Liver (tissue), 9 donors: ENCODE results near the gene BBS7. TPM values are rescaled to one million over a fixed set of nuclear protein-coding genes. Genes with fewer than 3 reads are reported as not detected.

Experiments
- DNase-seq: peaks from one replicate; pipeline ENCODE4 v3.0.0-alpha.2; 2017; ENCODE audit warnings: low spot score
- H3K27ac ChIP-seq, 2 donors: one replicate each; pipeline ENCODE4 v1.7.0; 2013; ENCODE audit warnings: inconsistent platforms in 2 of 2, low read length in 2 of 2, control low read depth in 1 of 2, low read depth in 1 of 2, mild to moderate bottlenecking in 1 of 2
- H3K27me3 ChIP-seq, 4 donors: one replicate each; pipeline versions ENCODE4 v1.6.1 to v1.7.0; 2013; ENCODE audit warnings: low read length in 3 of 4, inconsistent platforms in 1 of 4, mild to moderate bottlenecking in 1 of 4, moderate library complexity in 1 of 4; ENCODE audit not compliant: control insufficient read depth in 4 of 4, insufficient read depth in 4 of 4
- H3K36me3 ChIP-seq, 4 donors: one replicate each; pipeline versions ENCODE4 v1.6.1 to v1.7.0; 2013; ENCODE audit warnings: low read length in 3 of 4, mild to moderate bottlenecking in 3 of 4, low read depth in 1 of 4, moderate library complexity in 1 of 4; ENCODE audit not compliant: control insufficient read depth in 4 of 4, insufficient read depth in 3 of 4
- H3K4me1 ChIP-seq, 4 donors: one replicate each; pipeline versions ENCODE4 v1.6.1 to v1.7.0; 2013; ENCODE audit warnings: low read length in 3 of 4, mild to moderate bottlenecking in 3 of 4, moderate library complexity in 1 of 4; ENCODE audit not compliant: control insufficient read depth in 4 of 4, insufficient read depth in 4 of 4
- H3K4me3 ChIP-seq, 3 donors: one replicate each; pipeline versions ENCODE4 v1.6.1 to v1.7.0; 2013; ENCODE audit warnings: low read length in 3 of 3, control low read depth in 1 of 3, low read depth in 1 of 3, mild to moderate bottlenecking in 1 of 3
- H3K9ac ChIP-seq, 2 donors: one replicate each; pipeline ENCODE4 v1.7.0; 2013; ENCODE audit warnings: low read length in 2 of 2, mild to moderate bottlenecking in 2 of 2, moderate library complexity in 2 of 2, control low read depth in 1 of 2, low read depth in 1 of 2
- H3K9me3 ChIP-seq, 4 donors: one replicate each; pipeline versions ENCODE4 v1.6.1 to v1.7.0; 2013; ENCODE audit warnings: low read length in 3 of 4; ENCODE audit not compliant: control insufficient read depth in 4 of 4
- EGR1 ChIP-seq, 2 donors: IDR thresholded peaks; 2 replicates each; pipeline ENCODE4 v1.6.1; 2016 to 2018; ENCODE audit warnings: antibody characterized with exemption in 2 of 2, low read depth in 2 of 2
- FOXA1 ChIP-seq: IDR thresholded peaks from 2 replicates; pipeline ENCODE4 v1.6.1; 2016; ENCODE audit warnings: antibody characterized with exemption
- FOXA2 ChIP-seq: IDR thresholded peaks from 2 replicates; pipeline ENCODE4 v1.6.1; 2016; ENCODE audit warnings: antibody characterized with exemption
- GABPA ChIP-seq, 2 donors: IDR thresholded peaks in 1 of 2; conservative IDR thresholded peaks in 1 of 2; 2 replicates each; pipeline ENCODE4 v1.6.1; 2016; ENCODE audit warnings: antibody characterized with exemption in 2 of 2, mild to moderate bottlenecking in 1 of 2, moderate library complexity in 1 of 2
- HNF4A ChIP-seq, 2 donors: conservative IDR thresholded peaks; 2 replicates each; pipeline ENCODE4 v1.6.1; 2016; ENCODE audit warnings: antibody characterized with exemption in 2 of 2, mild to moderate bottlenecking in 2 of 2
- HNF4G ChIP-seq: IDR thresholded peaks from 2 replicates; pipeline ENCODE4 v1.6.1; 2016; ENCODE audit warnings: antibody characterized with exemption
- JUND ChIP-seq, 2 donors: IDR thresholded peaks; 2 replicates each; pipeline ENCODE4 v1.6.1; 2016; ENCODE audit warnings: antibody characterized with exemption in 2 of 2
- NR2F2 ChIP-seq: IDR thresholded peaks from 2 replicates; pipeline ENCODE4 v1.6.1; 2016; ENCODE audit warnings: antibody characterized with exemption
- RAD21 ChIP-seq, 2 donors: IDR thresholded peaks; 2 replicates each; pipeline ENCODE4 v1.6.1; 2016; ENCODE audit warnings: antibody characterized with exemption in 2 of 2, mild to moderate bottlenecking in 2 of 2
- RXRA ChIP-seq, 2 donors: IDR thresholded peaks; 2 replicates each; pipeline ENCODE4 v1.6.1; 2017 to 2018; ENCODE audit warnings: antibody characterized with exemption in 2 of 2, mild to moderate bottlenecking in 1 of 2
- TAF1 ChIP-seq: conservative IDR thresholded peaks from 2 replicates; pipeline ENCODE4 v1.6.1; 2016; ENCODE audit warnings: antibody characterized with exemption, mild to moderate bottlenecking
- YY1 ChIP-seq: IDR thresholded peaks from 2 replicates; pipeline ENCODE4 v1.6.1; 2016; ENCODE audit warnings: antibody characterized with exemption, mild to moderate bottlenecking
- WGBS: extraction: QIAGEN DNeasy Blood & Tissue Kit; methylation state at CpG from one replicate; pipeline ENCODE4 v1.1.7; 2013; 5-methylcytosine and 5-hydroxymethylcytosine counted together
- polyA plus RNA-seq, 2 donors: library from polyadenylated mRNA; stranded (reverse) in 1 of 2; unstranded in 1 of 2; fragments of 200-250 nt in 1 of 2; fragments of >200 nt in 1 of 2; fragmentation: Nextera tagmentation in 1 of 2; extraction: Ambion mirVana in 1 of 2; gene quantifications; one replicate each; pipeline versions ENCODE4 v1.2.1 to v1.2.3, GENCODE V29; 2013 to 2015
- total RNA-seq, 2 donors: library from RNA; depleted of rRNA; stranded (reverse); fragments of >200 nt; gene quantifications; one replicate each; pipeline ENCODE4 v1.2.3, GENCODE V29; 2014
- TF ChIP-seq, protein P1 (sequence below): IDR thresholded peaks from 2 replicates; pipeline ENCODE4 v1.6.1; 2016; ENCODE audit warnings: antibody characterized with exemption
- TF ChIP-seq, protein P2 (sequence below): IDR thresholded peaks from 2 replicates; pipeline ENCODE4 v1.6.1; 2016; ENCODE audit warnings: antibody characterized with exemption
- TF ChIP-seq, protein P3 (sequence below): IDR thresholded peaks from 2 replicates; pipeline ENCODE4 v1.6.1; 2016; ENCODE audit warnings: antibody characterized with exemption, mild to moderate bottlenecking
- TF ChIP-seq, protein P4 (sequence below): IDR thresholded peaks from 2 replicates; pipeline ENCODE4 v1.6.1; 2016; ENCODE audit warnings: antibody characterized with exemption
- donor health status: healthy.
- donor health status: healthy.
- donor health status: healthy.
- donor health status: healthy.
- donor health status: healthy.

The BBS7 gene
- total and polyA plus RNA-seq, 4 donors, result 1.8 to 8.4 (median 3.1) TPM

DNA sequence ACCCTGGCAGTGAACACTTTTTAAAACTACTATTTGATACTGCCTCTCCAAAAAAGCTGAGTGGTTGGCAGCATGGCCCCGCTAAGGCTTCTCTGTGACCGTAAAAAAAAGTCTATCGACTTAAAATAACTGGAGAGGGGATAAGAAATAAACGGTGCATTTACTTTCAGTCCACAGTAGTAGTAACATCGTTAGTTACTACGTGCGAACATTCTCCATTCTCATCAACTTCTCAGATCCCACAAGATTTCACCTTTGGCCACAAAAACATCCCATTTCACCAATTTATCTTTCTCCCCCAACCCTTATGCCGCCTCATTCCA, 69.7 kb downstream of the BBS7 start:
- peaks cover 5 to 19% (median 18%) of the 10 kb centered on the region in 4 donors for H3K4me1 ChIP-seq
- TF ChIP-seq EGR1 (IDR thresholded peaks at IDR 0.05; ENCODE audit: low read depth in 2 of 2) (no peak), HNF4G (no peak), HNF4A (conservative IDR thresholded peaks at IDR 0.05) (no peak), GABPA (IDR thresholded peaks at IDR 0.05 in 1 of 2, conservative IDR thresholded peaks at IDR 0.05 in 1 of 2) (no peak), NR2F2 (no peak), RAD21 (IDR thresholded peaks at IDR 0.05) (no peak), TAF1 (no peak), YY1 (no peak), FOXA1 (no peak), FOXA2 (no peak), JUND (IDR thresholded peaks at IDR 0.05) (no peak), RXRA (IDR thresholded peaks at IDR 0.05) (no peak)
- TF ChIP-seq, protein P1, sequence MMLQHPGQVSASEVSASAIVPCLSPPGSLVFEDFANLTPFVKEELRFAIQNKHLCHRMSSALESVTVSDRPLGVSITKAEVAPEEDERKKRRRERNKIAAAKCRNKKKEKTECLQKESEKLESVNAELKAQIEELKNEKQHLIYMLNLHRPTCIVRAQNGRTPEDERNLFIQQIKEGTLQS, result no peak
- TF ChIP-seq, protein P2, sequence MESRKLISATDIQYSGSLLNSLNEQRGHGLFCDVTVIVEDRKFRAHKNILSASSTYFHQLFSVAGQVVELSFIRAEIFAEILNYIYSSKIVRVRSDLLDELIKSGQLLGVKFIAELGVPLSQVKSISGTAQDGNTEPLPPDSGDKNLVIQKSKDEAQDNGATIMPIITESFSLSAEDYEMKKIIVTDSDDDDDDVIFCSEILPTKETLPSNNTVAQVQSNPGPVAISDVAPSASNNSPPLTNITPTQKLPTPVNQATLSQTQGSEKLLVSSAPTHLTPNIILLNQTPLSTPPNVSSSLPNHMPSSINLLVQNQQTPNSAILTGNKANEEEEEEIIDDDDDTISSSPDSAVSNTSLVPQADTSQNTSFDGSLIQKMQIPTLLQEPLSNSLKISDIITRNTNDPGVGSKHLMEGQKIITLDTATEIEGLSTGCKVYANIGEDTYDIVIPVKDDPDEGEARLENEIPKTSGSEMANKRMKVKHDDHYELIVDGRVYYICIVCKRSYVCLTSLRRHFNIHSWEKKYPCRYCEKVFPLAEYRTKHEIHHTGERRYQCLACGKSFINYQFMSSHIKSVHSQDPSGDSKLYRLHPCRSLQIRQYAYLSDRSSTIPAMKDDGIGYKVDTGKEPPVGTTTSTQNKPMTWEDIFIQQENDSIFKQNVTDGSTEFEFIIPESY, result no peak
- TF ChIP-seq, protein P3, sequence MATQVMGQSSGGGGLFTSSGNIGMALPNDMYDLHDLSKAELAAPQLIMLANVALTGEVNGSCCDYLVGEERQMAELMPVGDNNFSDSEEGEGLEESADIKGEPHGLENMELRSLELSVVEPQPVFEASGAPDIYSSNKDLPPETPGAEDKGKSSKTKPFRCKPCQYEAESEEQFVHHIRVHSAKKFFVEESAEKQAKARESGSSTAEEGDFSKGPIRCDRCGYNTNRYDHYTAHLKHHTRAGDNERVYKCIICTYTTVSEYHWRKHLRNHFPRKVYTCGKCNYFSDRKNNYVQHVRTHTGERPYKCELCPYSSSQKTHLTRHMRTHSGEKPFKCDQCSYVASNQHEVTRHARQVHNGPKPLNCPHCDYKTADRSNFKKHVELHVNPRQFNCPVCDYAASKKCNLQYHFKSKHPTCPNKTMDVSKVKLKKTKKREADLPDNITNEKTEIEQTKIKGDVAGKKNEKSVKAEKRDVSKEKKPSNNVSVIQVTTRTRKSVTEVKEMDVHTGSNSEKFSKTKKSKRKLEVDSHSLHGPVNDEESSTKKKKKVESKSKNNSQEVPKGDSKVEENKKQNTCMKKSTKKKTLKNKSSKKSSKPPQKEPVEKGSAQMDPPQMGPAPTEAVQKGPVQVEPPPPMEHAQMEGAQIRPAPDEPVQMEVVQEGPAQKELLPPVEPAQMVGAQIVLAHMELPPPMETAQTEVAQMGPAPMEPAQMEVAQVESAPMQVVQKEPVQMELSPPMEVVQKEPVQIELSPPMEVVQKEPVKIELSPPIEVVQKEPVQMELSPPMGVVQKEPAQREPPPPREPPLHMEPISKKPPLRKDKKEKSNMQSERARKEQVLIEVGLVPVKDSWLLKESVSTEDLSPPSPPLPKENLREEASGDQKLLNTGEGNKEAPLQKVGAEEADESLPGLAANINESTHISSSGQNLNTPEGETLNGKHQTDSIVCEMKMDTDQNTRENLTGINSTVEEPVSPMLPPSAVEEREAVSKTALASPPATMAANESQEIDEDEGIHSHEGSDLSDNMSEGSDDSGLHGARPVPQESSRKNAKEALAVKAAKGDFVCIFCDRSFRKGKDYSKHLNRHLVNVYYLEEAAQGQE, result no peak
- TF ChIP-seq, protein P4, sequence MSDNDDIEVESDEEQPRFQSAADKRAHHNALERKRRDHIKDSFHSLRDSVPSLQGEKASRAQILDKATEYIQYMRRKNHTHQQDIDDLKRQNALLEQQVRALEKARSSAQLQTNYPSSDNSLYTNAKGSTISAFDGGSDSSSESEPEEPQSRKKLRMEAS, result no peak
- no peaks in the 10 kb centered on the region for H3K27me3 ChIP-seq
- H3K36me3 ChIP-seq, result peaks cover 3 to 19% (median 11%) of the 10 kb centered on the region in 4 donors
- H3K9me3 ChIP-seq, result no peaks in the 10 kb centered on the region
- H3K27ac ChIP-seq, result peak overlapping the region; percentile 60 to 78
- DNase-seq, result no peak
- peak overlapping the region; percentile 73 to 81 for H3K9ac ChIP-seq
- H3K4me3 ChIP-seq, result peak overlapping the region; percentile 81 to 95 (median 92)
- WGBS, result 63% methylated on average over 8 of the region's 8 CpGs

DNA sequence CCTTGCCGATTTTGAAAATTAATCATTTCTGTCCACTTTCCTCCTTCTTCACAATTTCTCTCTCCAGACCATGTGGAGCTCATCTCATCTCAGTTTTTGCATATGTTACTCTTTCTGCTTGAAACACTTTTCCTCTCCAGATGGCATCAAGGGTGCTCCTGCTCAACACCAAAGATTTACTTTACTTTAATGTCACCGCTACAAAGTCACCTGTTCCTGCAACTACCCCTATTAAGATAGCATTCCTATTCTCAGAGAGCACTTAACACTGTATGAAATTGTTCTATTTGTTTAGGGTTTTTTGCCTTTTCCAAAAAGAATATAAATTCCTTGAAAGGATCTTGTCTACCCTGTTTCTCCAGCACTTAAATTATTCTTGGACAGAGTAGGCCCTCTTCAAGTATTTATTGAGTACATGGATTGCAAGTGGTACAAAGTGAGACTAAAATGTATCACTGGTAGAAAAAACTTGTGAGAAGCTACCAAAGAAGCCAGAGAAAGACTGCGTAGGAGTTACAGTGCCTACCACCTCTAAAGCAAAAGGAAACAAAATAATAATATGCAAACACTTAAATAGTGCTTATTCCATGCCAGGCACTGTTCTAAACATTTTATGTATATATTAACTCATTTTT, 70.3 kb downstream of the BBS7 start:
- H3K9ac ChIP-seq, result no peak overlapping the region
- peaks cover 5 to 19% (median 18%) of the 10 kb centered on the region in 4 donors for H3K4me1 ChIP-seq
- H3K27ac ChIP-seq, result no peak overlapping the region
- no peak overlapping the region for H3K4me3 ChIP-seq
- peaks cover 0 to 15% (median 7%) of the 10 kb centered on the region in 4 donors for H3K36me3 ChIP-seq
- H3K9me3 ChIP-seq, result no peaks in the 10 kb centered on the region
- TF ChIP-seq EGR1 (IDR thresholded peaks at IDR 0.05; ENCODE audit: low read depth in 2 of 2) (no peak), HNF4A (conservative IDR thresholded peaks at IDR 0.05) (no peak), GABPA (IDR thresholded peaks at IDR 0.05 in 1 of 2, conservative IDR thresholded peaks at IDR 0.05 in 1 of 2) (no peak), FOXA2 (no peak)
- TF ChIP-seq, protein P1, result no peak
- H3K27me3 ChIP-seq, result no peaks in the 10 kb centered on the region
- no peak for DNase-seq
- WGBS, result 95% methylated on average over 3 of the region's 3 CpGs
